ENCODE results near the gene UGT1A10.

The UGT1A10 gene

DNA sequence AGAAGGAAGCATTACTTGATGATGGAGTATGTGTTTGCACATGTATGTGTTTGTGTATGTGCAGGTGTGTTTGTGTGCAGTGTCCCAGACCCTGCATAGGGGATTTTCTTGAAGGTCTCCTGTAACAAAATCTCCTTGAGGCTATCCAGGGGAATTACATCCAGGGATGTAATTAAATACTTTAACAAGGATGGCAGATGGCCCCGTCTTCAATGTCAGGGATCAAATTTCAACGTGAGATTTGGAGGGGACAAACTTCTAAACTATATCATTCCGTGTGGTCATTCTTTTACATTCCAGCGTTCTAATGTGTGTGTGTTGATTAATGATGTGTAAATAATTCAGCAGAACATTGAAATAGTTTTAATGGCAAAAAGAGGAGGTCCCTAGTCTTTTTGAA lies 38.7 kb downstream of the UGT1A10 start:
- DNase-seq (ENCODE audit: low read depth in 1 of 2, low spot score in 1 of 2): no peak
- no peak overlapping the region for H3K4me3 ChIP-seq (replicated peaks; ENCODE audit: insufficient read depth, low read length)
- TF ChIP-seq, protein P1, sequence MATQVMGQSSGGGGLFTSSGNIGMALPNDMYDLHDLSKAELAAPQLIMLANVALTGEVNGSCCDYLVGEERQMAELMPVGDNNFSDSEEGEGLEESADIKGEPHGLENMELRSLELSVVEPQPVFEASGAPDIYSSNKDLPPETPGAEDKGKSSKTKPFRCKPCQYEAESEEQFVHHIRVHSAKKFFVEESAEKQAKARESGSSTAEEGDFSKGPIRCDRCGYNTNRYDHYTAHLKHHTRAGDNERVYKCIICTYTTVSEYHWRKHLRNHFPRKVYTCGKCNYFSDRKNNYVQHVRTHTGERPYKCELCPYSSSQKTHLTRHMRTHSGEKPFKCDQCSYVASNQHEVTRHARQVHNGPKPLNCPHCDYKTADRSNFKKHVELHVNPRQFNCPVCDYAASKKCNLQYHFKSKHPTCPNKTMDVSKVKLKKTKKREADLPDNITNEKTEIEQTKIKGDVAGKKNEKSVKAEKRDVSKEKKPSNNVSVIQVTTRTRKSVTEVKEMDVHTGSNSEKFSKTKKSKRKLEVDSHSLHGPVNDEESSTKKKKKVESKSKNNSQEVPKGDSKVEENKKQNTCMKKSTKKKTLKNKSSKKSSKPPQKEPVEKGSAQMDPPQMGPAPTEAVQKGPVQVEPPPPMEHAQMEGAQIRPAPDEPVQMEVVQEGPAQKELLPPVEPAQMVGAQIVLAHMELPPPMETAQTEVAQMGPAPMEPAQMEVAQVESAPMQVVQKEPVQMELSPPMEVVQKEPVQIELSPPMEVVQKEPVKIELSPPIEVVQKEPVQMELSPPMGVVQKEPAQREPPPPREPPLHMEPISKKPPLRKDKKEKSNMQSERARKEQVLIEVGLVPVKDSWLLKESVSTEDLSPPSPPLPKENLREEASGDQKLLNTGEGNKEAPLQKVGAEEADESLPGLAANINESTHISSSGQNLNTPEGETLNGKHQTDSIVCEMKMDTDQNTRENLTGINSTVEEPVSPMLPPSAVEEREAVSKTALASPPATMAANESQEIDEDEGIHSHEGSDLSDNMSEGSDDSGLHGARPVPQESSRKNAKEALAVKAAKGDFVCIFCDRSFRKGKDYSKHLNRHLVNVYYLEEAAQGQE (IDR thresholded peaks at IDR 0.05; ENCODE audit: insufficient replicate concordance, low read depth): no peak
- TF ChIP-seq SPI1 (IDR thresholded peaks at IDR 0.05; ENCODE audit: borderline replicate concordance, low read depth): no peak

DNA sequence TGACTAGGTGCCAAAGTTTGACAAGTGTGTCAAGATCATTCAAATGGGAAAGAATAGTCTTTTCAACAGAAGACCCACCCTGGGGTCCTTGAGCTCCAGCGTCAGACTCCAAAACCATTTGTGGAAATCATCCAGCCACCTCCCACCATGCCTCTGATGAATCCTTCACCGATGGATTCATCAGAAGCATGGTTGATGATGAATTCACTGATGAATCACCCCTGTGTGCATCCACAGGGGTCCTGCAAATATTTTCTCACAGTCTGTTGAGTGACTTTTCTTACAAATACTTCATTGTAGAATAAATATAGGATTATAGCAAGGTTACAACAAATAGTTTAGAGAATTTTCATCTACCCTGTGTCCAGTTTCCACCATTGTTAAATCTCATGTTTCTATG lies 39.8 kb downstream of the UGT1A10 start:
- TF ChIP-seq GABPA (IDR thresholded peaks at IDR 0.05; ENCODE audit: low read depth): no peak
- no peak overlapping the region for H3K4me3 ChIP-seq (replicated peaks; ENCODE audit: insufficient read depth, low read length)
- no peaks in the 10 kb centered on the region for H3K27me3 ChIP-seq (ENCODE audit: insufficient read depth, poor library complexity, severe bottlenecking)
- no peak for DNase-seq (ENCODE audit: low read depth in 1 of 2, low spot score in 1 of 2)
- no peak overlapping the region for H3K27ac ChIP-seq (replicated peaks)

More for the DNA sequence above, 38.7 kb downstream of the UGT1A10 start:
- no peak overlapping the region for H3K27ac ChIP-seq (replicated peaks)
- no peaks in the 10 kb centered on the region for H3K27me3 ChIP-seq (ENCODE audit: insufficient read depth, poor library complexity, severe bottlenecking)

DNA sequence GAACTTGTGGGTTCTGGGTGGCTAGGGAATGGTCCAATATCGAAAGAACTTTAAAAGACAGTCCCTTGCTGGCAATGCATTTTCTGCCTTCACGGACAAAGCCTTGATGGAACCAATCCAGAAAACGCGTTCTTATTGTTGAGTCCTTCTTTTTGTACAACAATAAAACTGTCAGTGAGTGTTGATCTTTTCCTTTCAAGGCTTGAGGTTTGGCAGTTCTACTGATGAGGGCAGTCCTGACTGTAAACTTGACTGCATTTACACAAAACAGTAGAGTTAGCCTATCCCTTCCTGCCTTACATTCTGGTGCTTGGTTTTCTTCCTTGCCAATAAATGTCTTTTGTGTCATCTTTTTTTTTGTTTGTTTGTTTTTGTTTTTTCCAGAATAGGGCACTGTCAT lies 42.9 kb downstream of the UGT1A10 start:
- Histone ChIP-seq H3K27ac (replicated peaks) (no peak overlapping the region), H3K27me3 (ENCODE audit: insufficient read depth, poor library complexity, severe bottlenecking) (no peaks in the 10 kb centered on the region), H3K4me3 (replicated peaks; ENCODE audit: insufficient read depth, low read length) (no peak overlapping the region)
- DNase-seq (ENCODE audit: low read depth in 1 of 2, low spot score in 1 of 2): no peak
- TF ChIP-seq SPI1 (IDR thresholded peaks at IDR 0.05; ENCODE audit: borderline replicate concordance, low read depth) (no peak), GABPA (IDR thresholded peaks at IDR 0.05; ENCODE audit: low read depth) (no peak), POLR2AphosphoS5 (IDR thresholded peaks at IDR 0.05; ENCODE audit: low read depth) (no peak)
- TF ChIP-seq, protein P1 (IDR thresholded peaks at IDR 0.05; ENCODE audit: insufficient replicate concordance, low read depth): no peak
- TF ChIP-seq, protein P2, sequence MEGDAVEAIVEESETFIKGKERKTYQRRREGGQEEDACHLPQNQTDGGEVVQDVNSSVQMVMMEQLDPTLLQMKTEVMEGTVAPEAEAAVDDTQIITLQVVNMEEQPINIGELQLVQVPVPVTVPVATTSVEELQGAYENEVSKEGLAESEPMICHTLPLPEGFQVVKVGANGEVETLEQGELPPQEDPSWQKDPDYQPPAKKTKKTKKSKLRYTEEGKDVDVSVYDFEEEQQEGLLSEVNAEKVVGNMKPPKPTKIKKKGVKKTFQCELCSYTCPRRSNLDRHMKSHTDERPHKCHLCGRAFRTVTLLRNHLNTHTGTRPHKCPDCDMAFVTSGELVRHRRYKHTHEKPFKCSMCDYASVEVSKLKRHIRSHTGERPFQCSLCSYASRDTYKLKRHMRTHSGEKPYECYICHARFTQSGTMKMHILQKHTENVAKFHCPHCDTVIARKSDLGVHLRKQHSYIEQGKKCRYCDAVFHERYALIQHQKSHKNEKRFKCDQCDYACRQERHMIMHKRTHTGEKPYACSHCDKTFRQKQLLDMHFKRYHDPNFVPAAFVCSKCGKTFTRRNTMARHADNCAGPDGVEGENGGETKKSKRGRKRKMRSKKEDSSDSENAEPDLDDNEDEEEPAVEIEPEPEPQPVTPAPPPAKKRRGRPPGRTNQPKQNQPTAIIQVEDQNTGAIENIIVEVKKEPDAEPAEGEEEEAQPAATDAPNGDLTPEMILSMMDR (IDR thresholded peaks at IDR 0.05; ENCODE audit: insufficient read depth, low read length): no peak

DNA sequence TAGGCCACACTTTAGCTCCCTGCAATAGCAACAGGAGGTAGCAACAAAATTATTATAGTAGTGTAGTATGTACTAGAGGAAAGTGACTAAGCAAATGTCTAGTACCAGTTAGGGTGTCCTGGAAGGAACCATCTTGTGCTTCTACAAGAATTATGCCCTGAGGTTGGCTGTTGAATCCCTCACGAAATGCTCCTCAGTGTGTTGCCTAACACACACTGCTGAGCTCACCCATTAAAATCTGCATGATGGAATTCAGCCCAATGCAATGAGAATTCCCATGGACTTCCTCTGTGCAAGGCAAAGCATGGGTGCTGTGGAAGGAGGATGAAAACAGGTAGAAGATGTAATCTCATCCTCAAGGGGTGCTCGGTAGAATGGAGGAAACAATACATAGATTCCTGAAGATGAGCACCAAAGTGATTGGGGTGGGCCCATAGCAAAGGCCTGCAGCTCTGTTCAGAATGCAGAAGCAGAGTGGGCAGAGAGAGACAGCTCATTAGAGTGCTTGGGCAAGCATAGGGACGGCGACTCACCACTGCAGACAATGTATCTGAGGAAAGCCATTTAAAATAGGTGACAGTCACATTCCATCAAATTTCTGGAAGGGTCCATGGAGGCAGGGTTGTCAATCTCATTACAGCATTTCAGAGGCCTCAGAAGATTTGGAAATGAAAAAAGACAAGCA lies 44.3 kb downstream of the UGT1A10 start:
- Histone ChIP-seq H3K27ac (replicated peaks) (no peak overlapping the region), H3K27me3 (ENCODE audit: insufficient read depth, poor library complexity, severe bottlenecking) (no peaks in the 10 kb centered on the region), H3K4me3 (replicated peaks; ENCODE audit: insufficient read depth, low read length) (no peak overlapping the region)
- DNase-seq (ENCODE audit: low read depth in 1 of 2, low spot score in 1 of 2): no peak
- no peak for TF ChIP-seq POLR2AphosphoS5 (IDR thresholded peaks at IDR 0.05; ENCODE audit: low read depth)

DNA sequence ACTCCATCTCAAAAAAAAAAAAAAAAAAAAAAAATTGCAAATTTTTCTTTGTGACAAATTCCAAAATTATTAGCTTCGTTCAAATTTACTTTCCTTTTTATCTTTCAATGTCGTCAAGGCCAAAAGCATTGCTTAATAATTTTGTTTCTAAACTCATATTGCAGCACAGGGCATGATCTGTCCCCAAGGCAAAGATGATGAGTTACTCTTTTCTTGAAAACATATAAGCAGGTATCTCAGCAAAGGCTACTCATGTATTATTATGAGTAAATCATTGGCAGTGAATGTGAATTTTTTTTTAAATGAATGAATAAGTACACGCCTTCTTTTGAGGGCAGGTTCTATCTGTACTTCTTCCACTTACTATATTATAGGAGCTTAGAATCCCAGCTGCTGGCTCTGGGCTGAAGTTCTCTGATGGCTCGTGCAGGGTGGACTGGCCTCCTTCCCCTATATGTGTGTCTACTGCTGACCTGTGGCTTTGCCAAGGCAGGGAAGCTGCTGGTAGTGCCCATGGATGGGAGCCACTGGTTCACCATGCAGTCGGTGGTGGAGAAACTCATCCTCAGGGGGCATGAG lies 45.4 kb downstream of the UGT1A10 start, which contains the start of gene UGT1A7:
Gene UGT1A7 (plus strand): TSS at position 381 of the 579 bp plus-strand sequence. CDS start 37 bp downstream, at position 418.
- no peak within 1 kb of the TSS for H3K4me3 ChIP-seq (replicated peaks; ENCODE audit: insufficient read depth, low read length)
- no peak for TF ChIP-seq SPI1 (IDR thresholded peaks at IDR 0.05; ENCODE audit: borderline replicate concordance, low read depth)
- TF ChIP-seq, protein P1 (IDR thresholded peaks at IDR 0.05; ENCODE audit: insufficient replicate concordance, low read depth): no peak
- TF ChIP-seq, protein P2 (IDR thresholded peaks at IDR 0.05; ENCODE audit: insufficient read depth, low read length): no peak
- no peak for TF ChIP-seq POLR2AphosphoS5 (IDR thresholded peaks at IDR 0.05; ENCODE audit: low read depth)
- no peak for TF ChIP-seq GABPA (IDR thresholded peaks at IDR 0.05; ENCODE audit: low read depth)
- no peak within 1 kb of the TSS for H3K27ac ChIP-seq (replicated peaks)
- no peaks in the 10 kb centered on the region for H3K27me3 ChIP-seq (ENCODE audit: insufficient read depth, poor library complexity, severe bottlenecking)
- no peak for DNase-seq (ENCODE audit: low read depth in 1 of 2, low spot score in 1 of 2)

Measured in HL-60 (cell line).